ENCODE results near the gene FER.

Gene FER

DNA sequence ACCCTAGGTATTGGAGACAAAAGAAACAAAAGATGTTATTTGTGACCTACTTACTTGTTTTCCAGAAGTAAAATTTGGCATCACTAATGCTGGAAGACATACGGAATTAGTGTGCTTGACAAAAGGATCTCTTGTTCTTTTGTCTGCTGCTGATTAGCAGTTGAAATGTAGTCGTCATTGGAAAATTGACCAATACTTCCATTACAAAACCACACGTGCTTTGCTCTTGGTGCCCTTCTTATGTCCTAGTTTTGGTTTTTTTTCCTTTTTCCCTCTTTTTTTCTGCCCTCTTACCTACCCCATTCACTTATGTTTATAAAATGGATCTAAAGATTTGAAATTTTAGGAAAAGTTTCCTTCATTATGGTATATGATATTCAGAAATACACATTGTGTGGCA is 197.4 kb downstream of the FER start:
- DNase-seq (ENCODE audit: low read depth): no peak
- TF ChIP-seq, protein P1, sequence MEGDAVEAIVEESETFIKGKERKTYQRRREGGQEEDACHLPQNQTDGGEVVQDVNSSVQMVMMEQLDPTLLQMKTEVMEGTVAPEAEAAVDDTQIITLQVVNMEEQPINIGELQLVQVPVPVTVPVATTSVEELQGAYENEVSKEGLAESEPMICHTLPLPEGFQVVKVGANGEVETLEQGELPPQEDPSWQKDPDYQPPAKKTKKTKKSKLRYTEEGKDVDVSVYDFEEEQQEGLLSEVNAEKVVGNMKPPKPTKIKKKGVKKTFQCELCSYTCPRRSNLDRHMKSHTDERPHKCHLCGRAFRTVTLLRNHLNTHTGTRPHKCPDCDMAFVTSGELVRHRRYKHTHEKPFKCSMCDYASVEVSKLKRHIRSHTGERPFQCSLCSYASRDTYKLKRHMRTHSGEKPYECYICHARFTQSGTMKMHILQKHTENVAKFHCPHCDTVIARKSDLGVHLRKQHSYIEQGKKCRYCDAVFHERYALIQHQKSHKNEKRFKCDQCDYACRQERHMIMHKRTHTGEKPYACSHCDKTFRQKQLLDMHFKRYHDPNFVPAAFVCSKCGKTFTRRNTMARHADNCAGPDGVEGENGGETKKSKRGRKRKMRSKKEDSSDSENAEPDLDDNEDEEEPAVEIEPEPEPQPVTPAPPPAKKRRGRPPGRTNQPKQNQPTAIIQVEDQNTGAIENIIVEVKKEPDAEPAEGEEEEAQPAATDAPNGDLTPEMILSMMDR (IDR thresholded peaks at IDR 0.05; ENCODE audit: low read depth, low read length, missing control alignments): no peak
- no peak overlapping the region for H3K4me3 ChIP-seq (ENCODE audit: low read depth, low read length)

DNA sequence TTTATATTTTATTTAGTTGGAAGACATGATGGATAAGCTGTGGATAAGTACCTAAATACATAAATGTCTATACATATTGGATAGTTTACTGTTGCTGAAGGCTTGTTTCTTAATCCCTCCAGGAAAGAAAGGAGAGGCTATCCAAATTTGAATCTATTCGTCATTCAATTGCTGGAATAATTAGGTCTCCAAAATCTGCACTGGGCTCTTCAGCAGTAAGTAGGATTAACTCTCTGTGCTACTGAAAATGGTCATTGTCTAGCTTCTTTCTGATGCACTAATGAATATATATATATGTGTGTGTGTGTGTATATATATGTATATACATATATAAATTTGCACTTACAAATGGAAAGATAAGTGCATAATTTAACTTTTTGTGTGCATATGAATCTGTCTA is 198.3 kb downstream of the FER start:
- no peak for DNase-seq (ENCODE audit: low read depth)
- TF ChIP-seq, protein P1 (IDR thresholded peaks at IDR 0.05; ENCODE audit: low read depth, low read length, missing control alignments): no peak
- no peak overlapping the region for H3K4me3 ChIP-seq (ENCODE audit: low read depth, low read length)

DNA sequence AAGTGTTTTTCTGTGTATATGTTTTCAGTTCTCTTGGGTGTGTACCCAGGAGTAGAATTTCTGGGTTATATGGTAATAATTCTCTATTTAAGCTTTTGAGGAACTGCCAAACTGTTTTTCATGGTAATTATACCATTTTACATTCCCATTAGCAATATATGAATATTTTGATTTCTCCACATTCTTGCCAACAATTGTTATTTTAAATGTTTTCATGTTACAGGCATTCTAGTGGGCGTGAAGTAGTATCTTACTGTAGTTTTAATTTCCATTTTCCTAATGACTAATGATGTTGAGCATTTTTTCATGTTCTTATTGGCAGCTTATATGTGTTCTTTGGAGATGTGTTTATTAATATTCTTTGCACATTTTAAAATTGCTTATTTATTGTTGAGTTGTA is 199.5 kb downstream of the FER start:
- no peak for DNase-seq (ENCODE audit: low read depth)
- H3K4me3 ChIP-seq (ENCODE audit: low read depth, low read length): no peak overlapping the region
- TF ChIP-seq, protein P1 (IDR thresholded peaks at IDR 0.05; ENCODE audit: low read depth, low read length, missing control alignments): no peak

DNA sequence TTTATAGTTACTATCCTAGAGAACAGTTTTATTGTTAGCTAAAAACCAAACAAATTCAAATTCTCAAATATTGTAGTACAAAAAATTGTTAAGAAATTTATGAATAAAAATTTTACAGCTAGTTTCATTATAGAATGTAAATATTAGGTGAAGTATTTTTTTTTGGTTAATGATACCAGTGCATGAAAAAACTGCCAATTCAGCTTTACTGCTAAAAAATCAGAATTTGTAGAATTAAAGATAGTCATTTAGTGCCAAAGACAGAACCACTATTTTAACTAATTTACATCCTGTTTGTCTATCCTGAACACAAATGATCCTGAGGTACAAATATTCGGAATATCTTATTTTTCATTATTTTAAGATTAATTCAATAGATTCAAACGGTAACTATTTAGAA is 202.6 kb downstream of the FER start:
- TF ChIP-seq, protein P1 (IDR thresholded peaks at IDR 0.05; ENCODE audit: low read depth, low read length, missing control alignments): no peak
- DNase-seq (ENCODE audit: low read depth): no peak
- H3K4me3 ChIP-seq (ENCODE audit: low read depth, low read length): no peak overlapping the region

DNA sequence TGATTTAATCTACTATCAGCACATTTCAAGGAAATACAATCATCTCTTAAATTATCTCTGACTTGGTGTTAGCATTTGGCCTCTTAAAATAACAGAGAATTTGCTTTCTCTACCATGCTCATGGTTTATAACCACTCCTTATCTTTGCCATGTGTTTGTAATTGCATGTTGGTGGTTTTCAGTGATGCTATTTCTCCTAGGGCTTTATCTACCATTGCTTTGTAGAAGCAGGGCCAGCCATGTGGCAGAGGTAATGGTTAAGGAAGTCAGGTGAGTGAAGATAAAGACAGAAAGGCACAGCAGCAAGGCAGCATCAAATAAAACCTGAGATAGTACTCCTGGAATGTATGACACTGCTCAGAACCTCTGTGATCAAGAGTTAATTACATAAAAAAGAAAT is 206.2 kb downstream of the FER start:
- no peak for DNase-seq (ENCODE audit: low read depth)
- H3K4me3 ChIP-seq (ENCODE audit: low read depth, low read length): no peak overlapping the region
- TF ChIP-seq, protein P1 (IDR thresholded peaks at IDR 0.05; ENCODE audit: low read depth, low read length, missing control alignments): no peak

DNA sequence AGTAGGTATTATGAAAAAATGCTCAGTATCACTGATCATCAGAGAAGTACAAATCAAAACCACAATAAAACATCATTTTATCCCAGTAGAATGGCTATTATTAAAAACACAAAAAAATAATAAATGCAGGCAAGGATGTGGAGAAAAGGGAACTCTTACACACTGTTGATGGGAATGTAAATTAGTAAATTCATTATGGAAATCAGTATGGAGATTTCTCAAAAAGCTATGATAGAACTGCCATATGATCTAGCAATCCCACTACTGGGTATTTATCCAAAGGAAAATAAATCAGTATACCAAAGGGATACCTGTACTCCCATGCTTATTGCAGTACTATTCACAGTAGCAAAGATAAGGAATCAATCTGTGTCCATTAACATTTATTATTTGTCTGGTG is 209.6 kb downstream of the FER start:
- H3K4me3 ChIP-seq (ENCODE audit: low read depth, low read length): no peak overlapping the region
- TF ChIP-seq, protein P1 (IDR thresholded peaks at IDR 0.05; ENCODE audit: low read depth, low read length, missing control alignments): no peak
- DNase-seq (ENCODE audit: low read depth): no peak

DNA sequence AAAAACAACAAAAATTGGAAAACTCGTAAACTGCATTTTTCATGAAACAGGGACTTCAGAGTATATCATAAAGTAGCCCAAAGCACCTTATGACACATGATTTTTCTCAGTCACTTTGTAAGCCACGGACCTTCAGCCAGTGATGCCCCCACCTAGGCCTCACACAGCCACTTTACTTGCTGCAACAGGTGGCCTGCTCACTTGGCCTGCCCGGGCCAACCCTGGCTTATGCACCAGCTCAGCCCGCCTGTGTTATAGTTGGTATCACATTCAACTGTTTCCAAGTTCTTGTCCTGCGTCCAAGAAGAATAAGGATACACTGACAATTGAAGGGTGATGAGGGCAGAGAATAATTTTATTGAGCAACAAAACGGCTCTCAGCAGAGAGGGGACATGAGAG is 219.2 kb downstream of the FER start:
- DNase-seq (ENCODE audit: low read depth): no peak
- TF ChIP-seq, protein P1 (IDR thresholded peaks at IDR 0.05; ENCODE audit: low read depth, low read length, missing control alignments): no peak
- H3K4me3 ChIP-seq (ENCODE audit: low read depth, low read length): no peak overlapping the region
